GM23248 (cell line): Measurements from ENCODE around the gene ANKRD31.

ENCODE experiments used
- EZH2 ChIP-seq: fragments of 200-600 bp; sonication (generic); IDR thresholded peaks from 2 replicates; pipeline ENCODE4 v1.6.1; 2018; ENCODE audit warnings: antibody characterized with exemption, mild to moderate bottlenecking; ENCODE audit not compliant: insufficient read depth, poor library complexity, severe bottlenecking
- EZH2phosphoT487 ChIP-seq: fragments of 200-600 bp; sonication (generic); IDR thresholded peaks from 2 replicates; pipeline ENCODE4 v1.6.1; 2018; ENCODE audit warnings: antibody characterized with exemption, moderate library complexity, mild to moderate bottlenecking, low read depth; ENCODE audit not compliant: insufficient read depth

DNA sequence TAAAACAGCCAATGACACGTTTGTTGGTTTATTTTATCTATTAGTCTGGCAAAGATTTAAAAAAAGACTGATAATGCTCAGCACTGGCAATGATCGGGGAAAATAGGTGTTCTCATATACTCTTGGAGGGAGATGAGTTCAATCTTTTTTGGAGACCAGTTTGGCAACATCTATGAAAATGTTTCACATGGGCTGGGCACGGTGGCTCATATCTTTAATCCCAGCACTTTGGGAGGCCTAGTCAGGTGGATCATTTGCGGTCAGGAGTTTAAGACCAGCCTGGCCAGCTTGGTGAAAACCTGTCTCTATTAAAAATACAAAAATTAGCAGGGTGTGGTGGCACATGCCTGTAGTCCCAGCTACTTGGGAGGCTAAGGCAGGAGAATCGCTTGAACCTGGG lies 6.8 kb upstream of the ANKRD31 start:
- TF ChIP-seq EZH2: no peak
- TF ChIP-seq EZH2phosphoT487: no peak
